Colonic mucosa (tissue), 4 donors: Measurements from ENCODE around the gene GNAS. TPM values are rescaled to one million over a fixed set of nuclear protein-coding genes. Genes with fewer than 3 reads are reported as not detected.
"Not testable (repeated sequence)": the region's sequence is repeated elsewhere in the genome, so short reads cannot be mapped to it uniquely, and the experiment has no call there.

ENCODE experiments used
- DNase-seq: peaks from one replicate; pipeline ENCODE4 v3.0.0-alpha.2; 2020
- H3K27ac ChIP-seq: fragments of 200-600 bp; one replicate; pipeline ENCODE4 v1.8.0; 2021
- H3K27me3 ChIP-seq: fragments of 200-600 bp; one replicate; pipeline ENCODE4 v1.8.0; 2021
- H3K36me3 ChIP-seq: fragments of 200-600 bp; one replicate; pipeline ENCODE4 v1.8.0; 2021
- H3K4me1 ChIP-seq: fragments of 200-600 bp; one replicate; pipeline ENCODE4 v1.8.0; 2021; ENCODE audit warnings: mild to moderate bottlenecking
- H3K4me3 ChIP-seq: fragments of 200-600 bp; one replicate; pipeline ENCODE4 v1.8.0; 2021
- H3K9ac ChIP-seq, 2 donors: one replicate each; pipeline ENCODE4 v1.7.0; 2013; ENCODE audit warnings: control low read depth in 2 of 2, low read depth in 2 of 2, low read length in 2 of 2
- H3K9me3 ChIP-seq: fragments of 200-600 bp; one replicate; pipeline ENCODE4 v1.8.0; 2021
- intact Hi-C: fragments of 100-400 bp; cut with DNase I; formaldehyde crosslinking; loops from one replicate; pipeline ENCODE4 v1.14.1; 2022
- total RNA-seq, 2 donors: library from RNA; stranded (reverse); fragmentation: NEBNext Ultra II Directional in 1 of 2; extraction: Animal tissue kit (Norgen Biotek cat#: 25700) in 1 of 2; gene quantifications; one replicate each; pipeline ENCODE4 v1.2.1, GENCODE V29; 2021
- TF ChIP-seq, protein P1 (sequence below): fragments of 200-600 bp; IDR thresholded peaks from one replicate; pipeline ENCODE4 v1.8.0; 2022; ENCODE audit warnings: antibody characterized with exemption, mild to moderate bottlenecking
- donor health status: healthy.
- donor health status: DM: no; HTN: no; CAD: no.
- donor health status: DM: no; HTN: no; CAD: no.

GNAS gene
- total RNA-seq, 2 donors from 2014 or later, result 683 to 715 TPM

DNA sequence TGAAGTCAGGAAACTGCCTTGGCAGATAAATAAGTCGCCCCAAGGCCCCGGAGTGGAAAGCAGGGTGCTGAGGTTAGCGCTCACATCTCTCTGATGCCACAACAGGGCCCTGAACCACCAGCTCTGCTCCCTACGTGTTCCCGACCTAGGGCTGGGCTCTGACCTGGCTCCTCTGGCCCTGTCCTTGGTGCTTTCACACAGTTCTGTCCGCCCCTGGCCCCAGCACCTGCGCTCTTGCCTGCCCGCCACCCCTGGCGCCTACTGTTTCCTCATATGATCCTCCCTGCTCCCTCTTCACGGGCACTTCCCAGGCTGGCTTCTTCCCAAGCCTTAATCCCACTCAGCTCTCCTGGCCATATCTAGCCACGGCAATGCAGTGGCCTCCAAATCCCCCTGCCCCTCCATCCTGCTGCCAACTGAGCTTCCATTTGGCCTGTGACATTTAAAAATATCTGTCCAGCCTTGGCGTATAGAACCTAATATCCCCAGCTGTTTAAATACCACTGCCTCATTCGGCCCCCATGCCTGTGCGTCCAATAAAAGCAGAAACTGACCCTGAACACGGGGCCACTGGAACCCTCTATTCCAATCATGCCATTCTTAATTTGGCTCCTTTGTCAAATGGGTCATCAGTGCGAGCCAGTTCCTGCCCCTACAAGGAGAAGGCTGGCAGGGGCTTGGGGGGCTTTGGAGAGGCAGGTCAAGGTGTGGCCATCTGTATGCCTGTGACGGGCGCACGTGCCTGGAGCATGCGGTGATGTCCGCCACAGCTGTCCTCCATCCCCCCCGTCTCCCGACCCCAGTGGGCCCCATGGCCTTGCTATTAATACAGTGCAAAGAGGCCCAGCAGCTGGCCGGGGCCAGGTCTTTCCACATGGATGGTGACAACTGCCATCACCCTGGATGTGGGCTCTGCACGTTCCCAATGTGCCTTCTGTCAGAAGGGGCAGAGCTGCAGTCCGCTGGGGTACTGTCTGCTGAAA, 29.5 kb upstream of the GNAS start:
- H3K9ac ChIP-seq, result no peak overlapping the region
- no peak for DNase-seq
- H3K9me3 ChIP-seq, result no peaks in the 10 kb centered on the region
- H3K4me1 ChIP-seq, result no peaks in the 10 kb centered on the region
- TF ChIP-seq, protein P1, sequence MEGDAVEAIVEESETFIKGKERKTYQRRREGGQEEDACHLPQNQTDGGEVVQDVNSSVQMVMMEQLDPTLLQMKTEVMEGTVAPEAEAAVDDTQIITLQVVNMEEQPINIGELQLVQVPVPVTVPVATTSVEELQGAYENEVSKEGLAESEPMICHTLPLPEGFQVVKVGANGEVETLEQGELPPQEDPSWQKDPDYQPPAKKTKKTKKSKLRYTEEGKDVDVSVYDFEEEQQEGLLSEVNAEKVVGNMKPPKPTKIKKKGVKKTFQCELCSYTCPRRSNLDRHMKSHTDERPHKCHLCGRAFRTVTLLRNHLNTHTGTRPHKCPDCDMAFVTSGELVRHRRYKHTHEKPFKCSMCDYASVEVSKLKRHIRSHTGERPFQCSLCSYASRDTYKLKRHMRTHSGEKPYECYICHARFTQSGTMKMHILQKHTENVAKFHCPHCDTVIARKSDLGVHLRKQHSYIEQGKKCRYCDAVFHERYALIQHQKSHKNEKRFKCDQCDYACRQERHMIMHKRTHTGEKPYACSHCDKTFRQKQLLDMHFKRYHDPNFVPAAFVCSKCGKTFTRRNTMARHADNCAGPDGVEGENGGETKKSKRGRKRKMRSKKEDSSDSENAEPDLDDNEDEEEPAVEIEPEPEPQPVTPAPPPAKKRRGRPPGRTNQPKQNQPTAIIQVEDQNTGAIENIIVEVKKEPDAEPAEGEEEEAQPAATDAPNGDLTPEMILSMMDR, result no peak
- no peak overlapping the region for H3K4me3 ChIP-seq
- H3K36me3 ChIP-seq, result no peaks in the 10 kb centered on the region
- H3K27me3 ChIP-seq, result no peaks in the 10 kb centered on the region
- intact Hi-C loops, result no loop called here
- H3K27ac ChIP-seq, result no peak overlapping the region

GRCh38 chr20:58824843-58825242, 27.7 kb upstream of the GNAS start:
- TF ChIP-seq, protein P1, result no peak
- H3K36me3 ChIP-seq, result no peaks in the 10 kb centered on the region
- intact Hi-C loops, result no loop called here
- H3K4me3 ChIP-seq, result no peak overlapping the region
- no peak for DNase-seq
- no peaks in the 10 kb centered on the region for H3K4me1 ChIP-seq
- no peaks in the 10 kb centered on the region for H3K27me3 ChIP-seq
- H3K9me3 ChIP-seq, result no peaks in the 10 kb centered on the region
- no peak overlapping the region for H3K9ac ChIP-seq
- H3K27ac ChIP-seq, result no peak overlapping the region

DNA sequence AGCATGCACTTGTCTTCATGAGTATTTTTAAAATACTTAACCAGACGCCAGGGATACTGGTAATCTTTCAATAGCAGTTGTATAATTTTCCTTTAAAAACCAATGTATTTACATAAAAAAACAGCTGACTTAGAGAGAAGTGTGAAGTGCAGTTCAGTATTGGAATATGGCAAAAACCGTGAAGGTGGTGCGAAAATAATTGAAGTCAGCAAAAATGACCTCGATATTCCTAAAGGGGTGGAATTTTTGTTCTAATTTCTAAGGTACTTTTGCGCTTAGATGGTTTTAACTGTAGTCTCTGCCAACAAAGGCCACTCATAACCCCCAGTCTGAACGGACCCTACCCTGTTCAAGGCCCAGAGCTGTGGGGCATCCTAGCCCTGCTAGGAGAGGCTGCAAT, 27.1 kb upstream of the GNAS start:
- no peak overlapping the region for H3K27ac ChIP-seq
- intact Hi-C loops, result no loop called here
- no peak for DNase-seq
- no peak overlapping the region for H3K4me3 ChIP-seq
- H3K9ac ChIP-seq, result no peak overlapping the region
- H3K27me3 ChIP-seq, result no peaks in the 10 kb centered on the region
- TF ChIP-seq, protein P1, result no peak
- H3K36me3 ChIP-seq, result no peaks in the 10 kb centered on the region
- H3K4me1 ChIP-seq, result no peaks in the 10 kb centered on the region
- no peaks in the 10 kb centered on the region for H3K9me3 ChIP-seq

GRCh38 chr20:58826271-58826670, 26.2 kb upstream of the GNAS start:
- Histone ChIP-seq H3K4me1 (no peaks in the 10 kb centered on the region), H3K4me3 (no peak overlapping the region)
- intact Hi-C loops, result no loop called here

GRCh38 chr20:58828136-58828535, 24.4 kb upstream of the GNAS start:
- Histone ChIP-seq H3K4me3 (no peak overlapping the region), H3K9ac (no peak overlapping the region), H3K27me3 (no peaks in the 10 kb centered on the region), H3K36me3 (no peaks in the 10 kb centered on the region), H3K27ac (no peak overlapping the region), H3K9me3 (no peaks in the 10 kb centered on the region), H3K4me1 (no peaks in the 10 kb centered on the region)
- TF ChIP-seq, protein P1, result no peak
- no peak for DNase-seq
- intact Hi-C loops, result no loop called here

More at GRCh38 chr20:58826271-58826670, 26.2 kb upstream of the GNAS start:
- TF ChIP-seq, protein P1, result no peak
- no peak for DNase-seq
- Histone ChIP-seq H3K27me3 (no peaks in the 10 kb centered on the region), H3K9me3 (no peaks in the 10 kb centered on the region), H3K9ac (no peak overlapping the region), H3K36me3 (no peaks in the 10 kb centered on the region), H3K27ac (no peak overlapping the region)

DNA sequence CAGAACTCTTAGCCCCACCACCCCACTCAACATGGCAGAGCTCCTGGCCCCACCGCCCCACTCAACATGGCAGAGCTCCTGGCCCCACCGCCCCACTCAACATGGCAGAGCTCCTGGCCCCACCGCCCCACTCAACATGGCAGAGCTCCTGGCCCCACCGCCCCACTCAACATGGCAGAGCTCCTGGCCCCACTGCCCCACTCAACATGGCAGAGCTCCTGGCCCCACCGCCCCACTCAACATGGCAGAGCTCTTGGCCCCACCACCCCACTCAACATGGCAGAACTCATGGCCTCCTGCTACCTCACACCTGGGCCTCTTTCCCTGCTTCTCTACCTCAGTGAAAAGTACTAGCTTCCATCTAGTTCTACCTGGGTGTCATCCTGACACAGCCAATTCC, 23.7 kb upstream of the GNAS start:
- intact Hi-C loops, H3K9ac ChIP-seq, H3K9me3 ChIP-seq, H3K4me1 ChIP-seq, H3K27ac ChIP-seq, H3K36me3 ChIP-seq, H3K27me3 ChIP-seq, H3K4me3 ChIP-seq, DNase-seq: not testable (repeated sequence)
